Skin of body (tissue), 2 donors: ENCODE results near the gene CEBPA. TPM values are rescaled to one million over a fixed set of nuclear protein-coding genes. Genes with fewer than 3 reads are reported as not detected.
A peak's percentile ranks its signal among the peaks of the same experiment; 100 is the strongest.
"Not testable (repeated sequence)": the region's sequence is repeated elsewhere in the genome, so short reads cannot be mapped to it uniquely, and the experiment has no call there.

Experiments
- DNase-seq: peaks from one replicate; lab custom pipeline; 2025; lab: John Stamatoyannopoulos, UW
- total RNA-seq: library from RNA; depleted of rRNA; stranded (reverse); fragments of >200 nt; gene quantifications from one replicate; pipeline ENCODE4 v1.2.3, GENCODE V29; 2014

Gene CEBPA
- total RNA-seq, 1 donor from 2014 or later, result 70.0 TPM

- no peak for DNase-seq
Measured at GRCh38 chr19:33301144-33301899, 1.0 kb downstream of the CEBPA start.

- DNase-seq, result no peak
Measured at GRCh38 chr19:33300894-33301143, 1.5 kb downstream of the CEBPA start.

GRCh38 chr19:33300009-33300893 lies 2.1 kb downstream of the CEBPA start:
- no peak for DNase-seq

- DNase-seq, result no peak
Measured at GRCh38 chr19:33299051-33299688, 3.2 kb downstream of the CEBPA start.

- DNase-seq, result no peak
Measured at GRCh38 chr19:33298146-33298911, 4.0 kb downstream of the CEBPA start.

- no peak for DNase-seq
Measured at GRCh38 chr19:33297401-33298145, 4.8 kb downstream of the CEBPA start.

GRCh38 chr19:33296488-33296971 lies 5.8 kb downstream of the CEBPA start:
- DNase-seq, result peak; percentile 82

GRCh38 chr19:33295621-33296487 lies 6.5 kb downstream of the CEBPA start:
- peak; percentile 64 for DNase-seq

GRCh38 chr19:33295046-33295445 lies 7.3 kb downstream of the CEBPA start:
- DNase-seq, result not testable (repeated sequence)

GRCh38 chr19:33294058-33294798 lies 8.1 kb downstream of the CEBPA start:
- DNase-seq, result no peak

GRCh38 chr19:33293255-33294057 lies 8.9 kb downstream of the CEBPA start:
- peak; percentile 73 for DNase-seq

- DNase-seq, result no peak
Measured at GRCh38 chr19:33292595-33293254, 9.6 kb downstream of the CEBPA start.

- no peak for DNase-seq
Measured at GRCh38 chr19:33291623-33292534, 10.5 kb downstream of the CEBPA start.

- DNase-seq, result no peak
Measured at GRCh38 chr19:33290956-33291622, 11.2 kb downstream of the CEBPA start.

GRCh38 chr19:33290082-33290815 lies 12.1 kb downstream of the CEBPA start:
- no peak for DNase-seq
